HUES6 (cell line): ENCODE data around the gene PFKFB3.
A peak's percentile ranks its signal among the peaks of the same experiment; 100 is the strongest.
"Not testable (repeated sequence)": the region's sequence is repeated elsewhere in the genome, so short reads cannot be mapped to it uniquely, and the experiment has no call there.

Experiments
- H3K27ac ChIP-seq: 2 replicates; pipeline ENCODE4 v1.7.0; 2013; ENCODE audit warnings: low read depth, mild to moderate bottlenecking, low read length, inconsistent platforms
- H3K27me3 ChIP-seq: 2 replicates; pipeline ENCODE4 v1.6.1; 2013; ENCODE audit warnings: low read length; ENCODE audit not compliant: control insufficient read depth, insufficient read depth
- H3K36me3 ChIP-seq: 2 replicates; pipeline ENCODE4 v1.6.1; 2013; ENCODE audit warnings: low read length; ENCODE audit not compliant: control insufficient read depth, insufficient read depth
- H3K4me1 ChIP-seq: 2 replicates; pipeline ENCODE4 v1.6.1; 2013; ENCODE audit warnings: low read length; ENCODE audit not compliant: control insufficient read depth, insufficient read depth
- H3K4me3 ChIP-seq: 2 replicates; pipeline ENCODE4 v1.5.1; 2013; ENCODE audit warnings: low read depth, low read length
- H3K9ac ChIP-seq: one replicate; pipeline ENCODE4 v1.6.1; 2013; ENCODE audit warnings: mild to moderate bottlenecking, low read length
- H3K9me3 ChIP-seq: 2 replicates; pipeline ENCODE4 v1.6.1; 2013; ENCODE audit warnings: low read depth, low read length; ENCODE audit not compliant: control insufficient read depth, insufficient read depth

The PFKFB3 gene

DNA sequence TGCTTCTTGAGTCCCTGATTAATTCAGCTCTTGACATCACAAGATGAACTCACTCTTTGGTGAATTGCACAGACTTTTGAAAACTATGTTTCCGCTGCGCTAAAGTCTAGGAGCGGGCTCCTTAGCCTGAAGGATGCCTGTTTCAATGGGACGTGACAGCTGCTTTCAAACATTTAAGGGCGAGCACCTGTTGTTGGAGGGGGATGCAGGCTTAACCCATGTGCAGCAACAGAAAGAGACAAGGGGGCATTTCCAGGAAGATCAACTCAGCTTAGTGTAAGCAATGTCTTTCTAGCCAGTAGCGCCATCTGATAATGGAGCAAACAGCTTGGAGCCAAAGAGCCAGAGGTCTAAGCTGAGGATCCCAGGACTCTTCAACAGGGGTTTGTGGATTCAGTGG lies 8.4 kb upstream of the PFKFB3 start:
- Histone ChIP-seq H3K9me3 (no peaks in the 10 kb centered on the region), H3K27me3 (peaks cover 14% of the 10 kb centered on the region), H3K27ac (no peak overlapping the region), H3K4me3 (no peak overlapping the region), H3K4me1 (no peaks in the 10 kb centered on the region), H3K36me3 (no peaks in the 10 kb centered on the region), H3K9ac (no peak overlapping the region)

DNA sequence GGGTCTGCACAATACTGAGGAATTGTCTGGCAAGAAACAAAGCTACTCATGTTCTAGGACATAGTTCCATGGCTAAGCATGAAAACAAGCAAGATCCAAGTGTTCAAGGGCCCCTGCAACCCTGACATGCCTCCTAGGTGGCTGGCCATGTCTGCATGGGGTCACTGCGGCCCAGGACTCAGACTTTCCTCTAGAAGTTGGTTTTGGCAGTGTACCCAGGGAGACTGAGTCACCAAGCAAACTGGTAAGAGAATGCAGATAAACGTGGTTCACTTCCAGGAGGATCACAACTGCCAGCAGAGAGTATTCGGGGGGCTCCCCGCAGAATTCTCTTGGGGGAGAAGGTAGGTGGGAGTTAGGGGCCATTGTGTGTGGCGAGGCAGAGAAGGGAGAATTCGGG lies 7.4 kb upstream of the PFKFB3 start:
- Histone ChIP-seq H3K36me3 (no peaks in the 10 kb centered on the region), H3K27me3 (peaks cover 25% of the 10 kb centered on the region), H3K9ac (no peak overlapping the region), H3K4me1 (peaks cover 7% of the 10 kb centered on the region; the same call in 1 of the 2 replicates), H3K27ac (no peak overlapping the region), H3K9me3 (no peaks in the 10 kb centered on the region), H3K4me3 (no peak overlapping the region)

DNA sequence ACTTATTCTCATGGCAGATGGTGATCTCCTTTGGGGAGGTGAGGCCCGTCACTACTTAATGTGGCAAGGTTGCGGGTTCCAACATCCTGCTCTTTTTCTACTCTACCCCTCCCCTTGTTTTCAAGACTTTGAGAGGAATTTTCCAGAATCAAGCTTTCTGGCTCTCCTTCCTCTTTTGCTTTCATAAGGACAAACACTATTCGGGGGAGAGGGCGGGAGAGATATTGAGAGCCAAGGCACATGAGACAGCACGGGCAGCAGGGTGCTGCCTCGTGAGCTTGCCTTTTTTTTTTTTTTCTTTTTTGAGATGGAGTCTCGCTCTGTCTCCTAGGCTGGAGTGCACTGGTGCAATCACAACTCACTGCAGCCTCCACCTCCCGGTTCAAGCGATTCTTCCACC lies 6.9 kb upstream of the PFKFB3 start:
- Histone ChIP-seq H3K4me1 (peaks cover 10% of the 10 kb centered on the region; the same call in 1 of the 2 replicates), H3K4me3 (no peak overlapping the region), H3K27ac (no peak overlapping the region), H3K9me3 (no peaks in the 10 kb centered on the region), H3K36me3 (no peaks in the 10 kb centered on the region), H3K9ac (no peak overlapping the region), H3K27me3 (peaks cover 29% of the 10 kb centered on the region)

DNA sequence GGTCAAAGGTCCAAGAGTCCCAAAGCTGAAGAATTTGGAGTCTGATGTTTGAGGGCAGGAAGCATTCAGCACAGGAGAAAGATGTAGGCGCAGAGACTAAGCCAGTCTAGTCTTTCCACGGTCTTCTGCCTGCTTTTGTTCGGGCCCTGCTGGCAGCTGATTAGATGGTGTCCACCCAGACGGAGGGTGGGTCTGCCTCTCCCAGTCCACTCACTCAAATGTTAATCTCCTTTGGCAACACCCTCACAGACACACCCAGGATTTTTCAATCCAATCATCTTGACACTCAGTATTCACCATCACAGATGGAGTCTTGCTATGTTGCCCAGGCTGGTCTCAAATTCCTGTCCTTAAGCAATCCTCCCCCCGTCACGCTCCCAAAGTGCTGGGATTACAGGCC lies 6.2 kb upstream of the PFKFB3 start:
- H3K27ac ChIP-seq, H3K4me3 ChIP-seq, H3K9me3 ChIP-seq, H3K9ac ChIP-seq, H3K36me3 ChIP-seq: not testable (repeated sequence)
- Histone ChIP-seq H3K27me3 (peaks cover 35% of the 10 kb centered on the region), H3K4me1 (peaks cover 12% of the 10 kb centered on the region; the same call in 1 of the 2 replicates)

DNA sequence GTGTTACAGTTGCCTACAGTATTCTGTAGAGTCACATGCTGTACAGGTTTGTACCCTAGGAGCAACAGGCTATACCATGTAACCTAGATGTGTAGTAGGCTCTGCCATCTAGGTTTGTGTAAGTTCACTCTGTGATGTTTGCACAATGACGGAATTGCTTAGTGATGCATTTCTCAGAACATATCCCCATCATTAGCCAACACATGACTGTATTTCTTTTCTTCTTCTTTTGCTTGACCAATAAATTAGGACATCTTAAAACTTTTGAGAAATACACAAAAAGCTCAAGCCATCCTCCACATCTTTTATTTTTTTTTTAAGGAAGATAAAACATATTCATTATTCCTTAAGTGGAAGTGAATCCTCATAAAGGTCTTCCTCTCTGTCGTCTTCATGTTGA lies 5.4 kb upstream of the PFKFB3 start:
- Histone ChIP-seq H3K4me1 (peaks cover 19% of the 10 kb centered on the region; the same call in 1 of the 2 replicates), H3K27me3 (peaks cover 43% of the 10 kb centered on the region), H3K27ac (no peak overlapping the region), H3K4me3 (no peak overlapping the region), H3K36me3 (no peaks in the 10 kb centered on the region), H3K9me3 (no peaks in the 10 kb centered on the region), H3K9ac (no peak overlapping the region)

DNA sequence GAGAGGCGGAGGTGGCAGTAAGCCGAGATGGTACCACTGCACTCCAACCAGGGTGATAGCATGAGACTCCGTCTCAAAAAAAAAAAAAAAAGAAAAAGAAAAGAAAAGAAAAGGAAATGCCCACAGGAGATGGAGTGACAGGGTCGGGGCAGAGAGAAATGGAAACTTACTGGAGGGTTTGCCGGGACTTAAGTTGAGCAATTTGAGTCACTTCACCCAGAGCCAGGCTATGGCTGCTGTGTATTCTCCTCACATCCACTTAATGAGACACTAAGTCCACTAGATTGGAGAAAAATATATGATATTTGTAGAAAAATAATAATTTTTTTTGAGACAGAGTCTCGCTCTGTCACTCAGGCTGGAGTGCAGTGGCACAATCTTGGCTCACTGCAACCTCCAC lies 4.6 kb upstream of the PFKFB3 start:
- no peaks in the 10 kb centered on the region for H3K9me3 ChIP-seq
- H3K4me1 ChIP-seq, result peaks cover 21% of the 10 kb centered on the region; the same call in 1 of the 2 replicates
- no peak overlapping the region for H3K4me3 ChIP-seq
- H3K27me3 ChIP-seq, result peaks cover 45% of the 10 kb centered on the region
- H3K9ac ChIP-seq, result no peak overlapping the region
- H3K27ac ChIP-seq, result no peak overlapping the region
- H3K36me3 ChIP-seq, result no peaks in the 10 kb centered on the region

DNA sequence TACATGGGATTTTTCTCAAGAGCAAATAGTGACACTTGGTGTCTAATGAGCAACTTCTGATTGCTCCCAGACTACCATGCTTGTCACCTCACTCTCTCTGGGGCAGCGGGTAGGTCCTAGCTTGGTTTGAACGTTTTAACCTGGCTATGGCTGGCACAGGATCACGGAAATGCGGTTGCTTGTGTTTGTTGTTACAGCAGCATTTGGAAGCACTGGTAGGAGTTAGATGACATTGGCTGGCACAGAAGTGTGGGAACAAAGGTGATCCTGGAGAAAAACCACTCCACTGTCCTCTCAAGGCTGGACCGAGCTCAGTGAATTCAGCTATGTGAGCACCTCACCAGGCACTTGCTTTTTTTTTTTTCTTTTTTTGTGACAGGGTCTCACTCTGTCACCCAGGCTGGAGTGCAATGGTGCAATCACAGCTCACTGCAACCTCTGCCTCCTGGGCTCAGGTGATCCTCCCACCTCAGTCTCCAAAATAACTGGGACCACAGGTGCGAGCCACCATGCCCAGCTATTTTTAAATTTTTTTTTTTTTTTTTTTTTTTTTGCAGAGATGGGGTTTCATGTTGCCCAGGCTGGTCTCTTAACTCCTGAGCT lies 3.5 kb upstream of the PFKFB3 start:
- H3K27me3 ChIP-seq, result peaks cover 45% of the 10 kb centered on the region
- H3K27ac ChIP-seq, result no peak overlapping the region

DNA sequence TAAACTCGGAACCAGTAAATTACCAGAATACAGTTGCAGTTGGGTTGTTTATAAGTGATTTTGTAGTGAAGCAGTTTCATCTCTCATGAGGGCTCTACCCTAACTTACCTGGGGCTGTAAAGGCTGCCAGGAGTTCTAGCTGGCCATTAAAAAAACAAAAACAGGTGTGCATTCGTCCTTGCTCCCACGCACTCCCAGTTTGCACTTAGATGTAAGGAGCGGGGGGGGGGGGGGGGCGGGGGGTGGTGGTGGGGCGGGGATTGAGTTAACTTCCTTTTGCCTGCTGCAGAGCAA lies 2.3 kb upstream of the PFKFB3 start:
- peaks cover 30% of the 10 kb centered on the region for H3K4me1 ChIP-seq
- H3K27ac ChIP-seq, result no peak overlapping the region
- no peaks in the 10 kb centered on the region for H3K9me3 ChIP-seq
- no peak overlapping the region for H3K9ac ChIP-seq
- no peaks in the 10 kb centered on the region for H3K36me3 ChIP-seq
- H3K4me3 ChIP-seq, result peak overlapping the region; percentile 97
- H3K27me3 ChIP-seq, result peaks cover 45% of the 10 kb centered on the region

More for the DNA sequence above, 3.5 kb upstream of the PFKFB3 start:
- Histone ChIP-seq H3K4me3 (no peak overlapping the region), H3K9me3 (no peaks in the 10 kb centered on the region), H3K36me3 (no peaks in the 10 kb centered on the region), H3K9ac (no peak overlapping the region), H3K4me1 (peaks cover 21% of the 10 kb centered on the region; the same call in 1 of the 2 replicates)

DNA sequence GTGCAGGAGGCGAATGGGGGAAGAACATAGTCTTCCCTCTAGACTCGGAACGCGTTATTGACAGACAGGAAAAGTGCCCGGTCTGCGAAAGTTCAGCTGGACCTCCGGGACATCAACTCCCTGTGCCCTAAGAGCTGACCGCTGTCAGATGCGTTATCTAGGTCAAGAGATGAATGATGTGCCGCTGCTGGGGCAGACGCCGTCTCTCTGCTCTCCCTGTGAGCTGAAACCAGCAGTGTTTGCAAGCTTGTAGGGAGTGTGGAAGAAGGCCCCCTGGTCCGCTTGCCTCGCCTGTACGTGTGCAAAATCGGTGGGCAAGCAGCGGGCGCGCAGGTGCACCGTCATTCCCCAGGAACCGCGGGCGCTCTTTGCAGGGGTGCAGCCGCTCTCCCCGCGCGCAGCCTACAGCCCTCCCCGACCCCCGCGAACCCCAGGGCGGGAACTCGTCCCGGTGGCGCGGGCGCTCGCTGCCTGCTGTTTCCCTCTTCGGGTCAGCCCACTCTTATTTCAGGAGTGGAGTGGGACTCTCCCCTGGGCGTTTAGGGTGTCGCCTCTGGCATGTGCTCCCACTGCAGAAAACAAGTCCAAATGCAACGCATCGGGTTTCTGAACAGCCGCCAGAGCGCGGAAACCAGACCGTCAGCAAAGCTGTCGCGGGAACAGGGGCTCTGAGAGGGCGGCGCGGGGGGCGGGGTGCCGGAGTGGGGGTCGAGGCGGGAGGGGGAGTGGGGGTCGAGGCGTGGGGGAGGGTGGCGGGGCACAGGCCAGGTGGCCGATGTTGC lies 1.8 kb upstream of the PFKFB3 start:
- no peak overlapping the region for H3K27ac ChIP-seq
- H3K36me3 ChIP-seq, result no peaks in the 10 kb centered on the region
- H3K4me1 ChIP-seq, result peaks cover 30% of the 10 kb centered on the region
- H3K9me3 ChIP-seq, result no peaks in the 10 kb centered on the region
- peak overlapping the region; percentile 97 for H3K4me3 ChIP-seq
- H3K9ac ChIP-seq, result peak overlapping the region; percentile 51
- H3K27me3 ChIP-seq, result peaks cover 45% of the 10 kb centered on the region

DNA sequence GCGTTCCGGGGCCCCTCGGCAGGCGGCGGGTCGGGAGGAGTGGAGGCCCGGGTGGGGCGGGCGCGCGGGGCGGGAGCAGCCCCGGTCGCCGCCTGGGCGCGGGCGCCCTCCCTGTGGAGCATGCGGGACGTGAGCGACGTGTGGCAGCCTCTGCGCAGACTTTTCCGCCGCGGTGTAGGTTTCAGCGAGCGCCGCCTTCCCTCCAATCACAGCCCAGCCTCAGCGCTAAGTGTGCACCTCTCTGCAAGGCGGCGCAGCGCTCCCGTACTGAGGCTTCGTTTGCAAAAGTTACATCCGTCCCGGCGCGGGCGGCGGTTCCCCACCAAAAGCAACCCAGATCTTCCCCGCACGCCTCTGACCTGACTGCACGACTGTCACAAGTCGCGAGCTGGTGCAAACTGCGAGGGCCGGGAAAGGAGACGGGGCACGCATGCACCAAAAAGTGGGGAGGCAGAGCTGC lies 1.2 kb upstream of the PFKFB3 start:
- H3K27ac ChIP-seq, result no peak overlapping the region
- H3K27me3 ChIP-seq, result peaks cover 45% of the 10 kb centered on the region
- no peaks in the 10 kb centered on the region for H3K9me3 ChIP-seq
- H3K36me3 ChIP-seq, result no peaks in the 10 kb centered on the region
- H3K4me3 ChIP-seq, result peak overlapping the region; percentile 97
- H3K4me1 ChIP-seq, result peaks cover 30% of the 10 kb centered on the region
- no peak overlapping the region for H3K9ac ChIP-seq

DNA sequence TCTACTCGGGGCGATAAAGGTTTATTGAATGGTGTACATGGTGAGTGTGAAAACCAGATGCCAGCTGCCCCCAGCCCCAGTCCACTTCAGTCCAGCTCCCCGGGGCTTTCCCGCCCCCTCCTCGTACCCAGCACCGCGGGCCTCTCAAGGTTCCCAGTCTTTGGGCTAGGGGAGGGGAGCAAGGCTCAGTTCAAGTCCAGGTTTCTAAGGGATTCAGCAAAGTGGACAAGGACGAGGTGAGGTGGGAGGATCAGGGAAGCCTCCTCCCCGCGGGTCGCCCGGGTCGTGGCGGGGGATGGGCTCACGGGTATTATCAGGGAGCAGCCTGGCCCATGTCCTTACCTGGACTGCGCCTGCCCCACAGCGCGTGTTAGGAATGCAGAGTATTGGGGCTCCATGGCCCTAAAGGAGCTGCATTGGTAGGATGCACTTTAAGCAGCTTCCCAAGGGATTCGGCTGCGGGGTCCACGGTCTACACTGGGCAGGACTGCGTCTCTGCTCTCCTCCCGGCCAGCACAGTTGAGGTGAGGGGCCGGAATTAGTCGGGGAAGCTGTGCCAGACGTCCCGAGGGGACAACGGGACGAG lies 541 bp upstream of the PFKFB3 start:
- Histone ChIP-seq H3K9ac (peak overlapping the region; percentile 57), H3K27me3 (peaks cover 45% of the 10 kb centered on the region), H3K27ac (no peak overlapping the region), H3K9me3 (no peaks in the 10 kb centered on the region), H3K36me3 (no peaks in the 10 kb centered on the region), H3K4me1 (peaks cover 30% of the 10 kb centered on the region), H3K4me3 (peak overlapping the region; percentile 97)
